Right lobe of liver (tissue), 6 donors: ENCODE data around the gene ARID4A. TPM values are rescaled to one million over a fixed set of nuclear protein-coding genes. Genes with fewer than 3 reads are reported as not detected.

Source experiments
- ATAC-seq, 4 donors: fragments of 200-7000 bp; cut with Tn5 transposase; one replicate each; pipeline ENCODE4 v1.9.1; 2020; ENCODE audit warnings: mild to moderate bottlenecking in 4 of 4, moderate library complexity in 4 of 4
- DNase-seq, 3 donors: peaks; one replicate each; pipeline ENCODE4 v3.0.0-alpha.2; 2020
- H3K27ac ChIP-seq, 3 donors: fragments of 200-600 bp; one replicate each; pipeline ENCODE4 v1.8.0; 2022
- H3K27me3 ChIP-seq, 2 donors: fragments of 200-600 bp; one replicate each; pipeline ENCODE4 v1.8.0; 2022
- H3K36me3 ChIP-seq, 4 donors: fragments of 200-600 bp; sonication (generic) in 1 of 4; one replicate each; pipeline versions ENCODE4 v1.5.1 to v1.8.0; 2017 to 2022; ENCODE audit warnings: control low read depth in 1 of 4
- H3K4me1 ChIP-seq, 4 donors: fragments of 200-600 bp; sonication (generic) in 1 of 4; one replicate each; pipeline versions ENCODE4 v1.5.1 to v1.8.0; 2017 to 2022; ENCODE audit warnings: control low read depth in 1 of 4
- H3K4me3 ChIP-seq, 3 donors: fragments of 200-600 bp; one replicate each; pipeline ENCODE4 v1.8.0; 2022
- H3K9me3 ChIP-seq, 4 donors: fragments of 200-600 bp; sonication (generic) in 1 of 4; one replicate each; pipeline versions ENCODE4 v1.5.1 to v1.8.0; 2017 to 2022; ENCODE audit warnings: control low read depth in 1 of 4
- CTCF ChIP-seq, 4 donors: fragments of 200-600 bp in 3 of 4; fragments of 450-650 bp in 1 of 4; IDR thresholded peaks; one replicate each; pipeline versions ENCODE4 v1.5.1 to v1.8.0; 2016 to 2022; ENCODE audit warnings: antibody characterized with exemption in 4 of 4, mild to moderate bottlenecking in 2 of 4
- POLR2A ChIP-seq: fragments of 450-650 bp; IDR thresholded peaks from one replicate; pipeline ENCODE4 v1.6.1; 2017; ENCODE audit warnings: antibody characterized with exemption, mild to moderate bottlenecking
- whole genome bisulfite sequencing: methylation state at CpG from one replicate; pipeline ENCODE4 v1.1.6; 2018; ENCODE audit warnings: low coverage, low lambda C conversion rate; ENCODE audit not compliant: insufficient coverage; ENCODE audit errors: missing lambda C conversion rate; 5-methylcytosine and 5-hydroxymethylcytosine counted together
- intact Hi-C, 2 donors: fragments of 100-400 bp; cut with DNase I; formaldehyde crosslinking; loops; one replicate each; pipeline versions ENCODE4 v1.11.2 to v1.14.1; 2022
- total RNA-seq, 6 experiments: library from RNA; depleted of rRNA in 2 of 6; stranded (reverse); fragments of >200 nt in 2 of 6; fragmentation: NEBNext Ultra II Directional in 3 of 6; extraction: Animal tissue kit (Norgen Biotek cat#: 25700) in 3 of 6; gene quantifications; one replicate each; pipeline versions ENCODE4 v1.1.0 to v1.2.4, GENCODE V29; 2016 to 2023
- donor health status: DM: no; HTN: yes; CAD: no.
- donor health status: DM: no; HTN: no; CAD: no.
- donor health status: DM: no; HTN: no; CAD: no.
- donor health status: DM: no; HTN: yes; CAD: no.
- donor health status: DM: no; HTN: yes; CAD: no.

Gene ARID4A
- total RNA-seq, 6 experiments from 2014 or later = 7.6 to 22.1 (median 15.7) TPM

GRCh38 chr14:58301416-58301815 is 3.1 kb downstream of the ARID4A start:
- Histone ChIP-seq H3K36me3 (peaks cover 0 to 40% (median 8%) of the 10 kb centered on the region in 4 donors), H3K4me3 (peak overlapping the region in 1 of 3 donors; percentile 2), H3K9me3 (no peaks in the 10 kb centered on the region), H3K27me3 (no peaks in the 10 kb centered on the region), H3K4me1 (peaks cover 0 to 23% (median 2%) of the 10 kb centered on the region in 4 donors), H3K27ac (peak overlapping the region in 1 of 3 donors; percentile 31)
- peak in 1 of 4 donors; percentile 5 for ATAC-seq
- no peak for TF ChIP-seq POLR2A
- TF ChIP-seq CTCF (IDR thresholded peaks at IDR 0.05) = no peak
- DNase-seq = peak; percentile 24 to 74 (median 66)
- intact Hi-C loops = no loop called here
- WGBS = 30% methylated on average over 3 of the region's 3 CpGs

GRCh38 chr14:58305730-58306129 is 7.4 kb downstream of the ARID4A start:
- Histone ChIP-seq H3K27me3 (no peaks in the 10 kb centered on the region), H3K36me3 (peaks cover 0 to 56% (median 16%) of the 10 kb centered on the region in 4 donors), H3K27ac (no peak overlapping the region), H3K4me3 (no peak overlapping the region), H3K4me1 (peaks cover 0 to 28% (median 2%) of the 10 kb centered on the region in 4 donors), H3K9me3 (no peaks in the 10 kb centered on the region)
- ATAC-seq (no peak), DNase-seq (no peak)
- 70% methylated on average over 2 of the region's 2 CpGs for WGBS
- intact Hi-C loops = no loop called here
- TF ChIP-seq CTCF (IDR thresholded peaks at IDR 0.05) (no peak), POLR2A (no peak)

DNA sequence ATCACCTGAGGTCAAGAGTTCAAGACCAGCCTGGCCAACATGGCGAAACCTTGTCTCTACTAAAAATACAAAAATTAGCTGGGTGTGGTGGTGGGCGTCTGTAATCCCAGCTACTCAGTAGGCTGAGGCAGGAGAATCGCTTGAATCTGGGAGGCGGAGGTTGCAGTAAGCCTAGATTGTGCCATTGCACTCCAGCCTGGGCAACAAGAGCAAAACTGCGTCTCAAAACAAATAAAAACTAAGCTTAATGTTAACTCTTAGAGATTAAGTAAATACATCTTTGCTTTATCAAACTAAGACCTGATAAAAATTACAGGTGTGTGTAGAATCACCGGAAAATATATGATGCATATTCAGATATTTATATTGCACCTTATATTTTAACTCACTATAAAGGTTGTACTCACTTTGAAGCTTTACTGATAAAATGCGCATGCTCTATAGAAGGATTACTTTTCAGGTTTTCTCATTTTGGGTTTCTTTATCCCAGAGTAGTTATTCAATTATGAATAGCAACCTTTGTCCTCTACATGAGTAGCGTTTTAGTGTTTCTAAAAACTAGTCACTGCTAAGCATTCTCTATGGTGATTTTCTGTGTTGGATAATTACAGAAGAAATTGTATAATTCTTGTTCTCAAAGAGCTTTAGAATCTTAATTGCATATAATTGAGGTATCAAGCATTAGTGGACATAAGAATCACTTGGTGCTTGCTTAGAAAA is 9.4 kb downstream of the ARID4A start:
- H3K4me3 ChIP-seq = no peak overlapping the region
- H3K27me3 ChIP-seq = no peaks in the 10 kb centered on the region
- intact Hi-C loops = no loop called here
- WGBS = 51% methylated on average over 8 of the region's 8 CpGs
- TF ChIP-seq CTCF (IDR thresholded peaks at IDR 0.05) (no peak), POLR2A (no peak)
- peaks cover 0 to 54% (median 21%) of the 10 kb centered on the region in 4 donors for H3K36me3 ChIP-seq
- H3K27ac ChIP-seq = no peak overlapping the region
- H3K4me1 ChIP-seq = peaks cover 0 to 15% (median 0%) of the 10 kb centered on the region in 4 donors
- DNase-seq (no peak), ATAC-seq (peak; percentile 40 to 72 (median 60))
- no peaks in the 10 kb centered on the region for H3K9me3 ChIP-seq

DNA sequence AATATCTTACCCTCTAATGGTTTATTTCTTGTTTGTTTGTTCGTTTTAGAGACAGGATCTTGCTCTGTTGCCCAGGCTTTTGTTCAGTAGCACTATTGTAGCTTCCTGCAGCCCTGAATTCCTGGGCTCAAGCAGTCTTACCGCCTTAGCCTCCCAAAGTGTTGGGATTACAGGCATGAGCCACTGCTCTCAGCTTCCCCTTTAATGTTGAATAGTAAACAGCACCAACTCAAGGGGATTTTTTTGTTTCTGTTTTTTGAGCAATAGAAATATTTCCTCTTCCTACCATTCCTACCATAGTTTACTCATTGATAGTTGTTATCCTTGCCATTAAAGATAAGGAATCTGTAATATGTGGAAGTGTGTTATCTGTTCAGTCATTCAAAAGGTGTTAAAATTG is 10.7 kb downstream of the ARID4A start:
- peaks cover 0 to 15% (median 0%) of the 10 kb centered on the region in 4 donors for H3K4me1 ChIP-seq
- H3K36me3 ChIP-seq = peaks cover 0 to 46% (median 20%) of the 10 kb centered on the region in 4 donors
- TF ChIP-seq POLR2A = no peak
- no peak for TF ChIP-seq CTCF (IDR thresholded peaks at IDR 0.05)
- no peak overlapping the region for H3K27ac ChIP-seq
- 74% methylated on average over 2 of the region's 2 CpGs for WGBS
- DNase-seq = no peak
- no peaks in the 10 kb centered on the region for H3K27me3 ChIP-seq
- ATAC-seq = peak in 1 of 4 donors; percentile 18
- no peak overlapping the region for H3K4me3 ChIP-seq
- intact Hi-C loops = no loop called here
- H3K9me3 ChIP-seq = no peaks in the 10 kb centered on the region
